Measurements from ENCODE around the gene RANGRF. TPM values are rescaled to one million over a fixed set of nuclear protein-coding genes. Genes with fewer than 3 reads are reported as not detected.
A peak's percentile ranks its signal among the peaks of the same experiment; 100 is the strongest.

Gene RANGRF
- total RNA-seq, 1 donor from 2014 or later = 25.6 TPM

DNA sequence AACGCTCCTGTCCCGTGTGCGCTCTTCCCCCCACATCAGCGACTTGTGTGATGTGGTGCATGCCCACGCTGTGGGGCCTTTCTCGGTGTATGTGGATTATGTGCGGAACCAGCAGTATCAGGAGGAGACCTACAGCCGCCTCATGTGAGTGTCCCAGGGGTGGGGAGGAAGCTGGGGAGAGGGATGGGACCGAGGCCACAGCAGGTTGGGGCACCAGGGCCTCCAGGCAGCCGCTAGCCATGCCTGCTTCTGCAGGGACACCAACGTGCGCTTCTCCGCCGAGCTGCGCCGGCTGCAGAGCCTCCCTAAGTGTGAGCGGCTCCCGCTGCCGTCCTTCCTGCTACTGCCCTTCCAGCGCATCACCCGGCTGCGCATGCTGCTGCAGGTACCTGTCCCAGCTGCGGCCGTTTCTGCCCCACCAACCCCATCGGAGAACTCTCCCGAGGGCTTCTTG, 27.3 kb downstream of the RANGRF start:
- H3K27ac ChIP-seq (replicated peaks) = no peak overlapping the region
- intact Hi-C loops (cut with micrococcal nuclease) = loop anchor here (10.0 kb wide), 1 partner anchor 49 kb away; no protein-coding TSS in a partner anchor
- DNase-seq = no peak
- peaks cover 64% of the 10 kb centered on the region for H3K27me3 ChIP-seq (ENCODE audit: low read depth)
- H3K9me3 ChIP-seq (replicated peaks) = no peaks in the 10 kb centered on the region
- H3K4me1 ChIP-seq = peaks cover 40% of the 10 kb centered on the region
- TF ChIP-seq, protein P1, sequence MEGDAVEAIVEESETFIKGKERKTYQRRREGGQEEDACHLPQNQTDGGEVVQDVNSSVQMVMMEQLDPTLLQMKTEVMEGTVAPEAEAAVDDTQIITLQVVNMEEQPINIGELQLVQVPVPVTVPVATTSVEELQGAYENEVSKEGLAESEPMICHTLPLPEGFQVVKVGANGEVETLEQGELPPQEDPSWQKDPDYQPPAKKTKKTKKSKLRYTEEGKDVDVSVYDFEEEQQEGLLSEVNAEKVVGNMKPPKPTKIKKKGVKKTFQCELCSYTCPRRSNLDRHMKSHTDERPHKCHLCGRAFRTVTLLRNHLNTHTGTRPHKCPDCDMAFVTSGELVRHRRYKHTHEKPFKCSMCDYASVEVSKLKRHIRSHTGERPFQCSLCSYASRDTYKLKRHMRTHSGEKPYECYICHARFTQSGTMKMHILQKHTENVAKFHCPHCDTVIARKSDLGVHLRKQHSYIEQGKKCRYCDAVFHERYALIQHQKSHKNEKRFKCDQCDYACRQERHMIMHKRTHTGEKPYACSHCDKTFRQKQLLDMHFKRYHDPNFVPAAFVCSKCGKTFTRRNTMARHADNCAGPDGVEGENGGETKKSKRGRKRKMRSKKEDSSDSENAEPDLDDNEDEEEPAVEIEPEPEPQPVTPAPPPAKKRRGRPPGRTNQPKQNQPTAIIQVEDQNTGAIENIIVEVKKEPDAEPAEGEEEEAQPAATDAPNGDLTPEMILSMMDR (IDR thresholded peaks at IDR 0.05; ENCODE audit: borderline replicate concordance) = no peak
- H3K36me3 ChIP-seq = peaks cover 20% of the 10 kb centered on the region
- H3K4me3 ChIP-seq = peak overlapping the region; percentile 45

GRCh38 chr17:8318010-8318935, 29.8 kb downstream of the RANGRF start:
- Histone ChIP-seq H3K27me3 (ENCODE audit: low read depth) (peaks cover 44% of the 10 kb centered on the region), H3K27ac (replicated peaks) (no peak overlapping the region), H3K9me3 (replicated peaks) (no peaks in the 10 kb centered on the region), H3K36me3 (peaks cover 20% of the 10 kb centered on the region), H3K4me1 (peaks cover 35% of the 10 kb centered on the region), H3K4me3 (no peak overlapping the region)
- TF ChIP-seq, protein P1 (IDR thresholded peaks at IDR 0.05; ENCODE audit: borderline replicate concordance) = no peak
- no peak for DNase-seq
- intact Hi-C loops (cut with micrococcal nuclease) = loop anchor here (10.0 kb wide), 1 partner anchor 47 kb away; no protein-coding TSS in a partner anchor

DNA sequence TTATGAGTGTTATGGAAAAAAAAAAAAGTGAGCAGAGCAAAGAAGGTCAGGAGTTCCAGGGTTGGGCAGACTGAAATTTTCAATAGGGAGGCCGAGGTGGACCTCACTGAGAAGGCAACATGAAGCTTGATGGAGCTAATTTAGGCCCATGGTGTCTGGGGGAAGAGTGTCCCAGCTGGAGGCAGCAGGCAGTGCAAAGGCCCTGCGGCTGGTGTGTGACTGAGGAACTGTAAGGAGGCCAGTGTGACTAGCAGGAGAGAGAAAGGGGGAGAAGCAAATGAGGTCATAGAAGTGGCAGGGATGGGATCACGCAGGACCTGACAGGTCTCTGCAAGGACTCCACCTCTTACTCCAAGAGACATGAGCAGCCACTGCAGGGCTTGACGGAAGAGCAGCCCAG, 31.8 kb downstream of the RANGRF start:
- TF ChIP-seq, protein P1 (IDR thresholded peaks at IDR 0.05; ENCODE audit: borderline replicate concordance) = no peak
- Histone ChIP-seq H3K27ac (replicated peaks) (no peak overlapping the region), H3K27me3 (ENCODE audit: low read depth) (peaks cover 29% of the 10 kb centered on the region), H3K4me3 (no peak overlapping the region), H3K36me3 (peaks cover 20% of the 10 kb centered on the region), H3K4me1 (peaks cover 29% of the 10 kb centered on the region), H3K9me3 (replicated peaks) (no peaks in the 10 kb centered on the region)
- intact Hi-C loops (cut with micrococcal nuclease) = no loop called here
- no peak for DNase-seq

DNA sequence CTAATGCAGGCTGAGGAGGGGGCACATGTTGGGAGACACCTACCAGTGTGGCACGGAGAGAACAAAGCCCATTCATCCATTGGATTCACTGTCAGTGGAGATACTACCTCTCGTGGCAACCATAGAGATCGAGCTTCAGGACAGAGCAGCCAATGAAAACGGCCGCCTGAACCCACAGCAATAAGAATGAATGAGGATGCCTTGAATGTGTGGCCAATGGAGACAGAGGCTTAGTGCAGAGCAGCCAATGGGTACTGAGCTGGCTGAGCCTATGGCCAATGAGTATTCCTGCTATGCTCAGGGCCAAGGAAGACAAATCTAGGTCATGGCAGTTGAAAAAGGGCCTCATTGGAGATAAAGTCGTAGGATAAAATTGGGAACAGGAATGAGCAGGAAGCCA, 32.5 kb downstream of the RANGRF start:
- DNase-seq = no peak

GRCh38 chr17:8322061-8322460, 33.6 kb downstream of the RANGRF start:
- no peak for DNase-seq
- intact Hi-C loops (cut with micrococcal nuclease) = no loop called here
- TF ChIP-seq, protein P1 (IDR thresholded peaks at IDR 0.05; ENCODE audit: borderline replicate concordance) = no peak
- Histone ChIP-seq H3K9me3 (replicated peaks) (no peaks in the 10 kb centered on the region), H3K27ac (replicated peaks) (no peak overlapping the region), H3K36me3 (peaks cover 16% of the 10 kb centered on the region), H3K4me3 (no peak overlapping the region), H3K4me1 (peaks cover 37% of the 10 kb centered on the region), H3K27me3 (ENCODE audit: low read depth) (peaks cover 11% of the 10 kb centered on the region)

More for the DNA sequence above, 32.5 kb downstream of the RANGRF start:
- Histone ChIP-seq H3K4me3 (no peak overlapping the region), H3K4me1 (peaks cover 29% of the 10 kb centered on the region), H3K27ac (replicated peaks) (no peak overlapping the region), H3K27me3 (ENCODE audit: low read depth) (peaks cover 22% of the 10 kb centered on the region), H3K9me3 (replicated peaks) (no peaks in the 10 kb centered on the region), H3K36me3 (peaks cover 20% of the 10 kb centered on the region)
- intact Hi-C loops (cut with micrococcal nuclease) = no loop called here
- TF ChIP-seq, protein P1 (IDR thresholded peaks at IDR 0.05; ENCODE audit: borderline replicate concordance) = no peak
